ENCODE measurements around the gene PRRX2. TPM values are rescaled to one million over a fixed set of nuclear protein-coding genes. Genes with fewer than 3 reads are reported as not detected.

PRRX2 gene
- polyA plus RNA-seq, 4 donors = 1.2 to 1.8 TPM; not detected in 2

DNA sequence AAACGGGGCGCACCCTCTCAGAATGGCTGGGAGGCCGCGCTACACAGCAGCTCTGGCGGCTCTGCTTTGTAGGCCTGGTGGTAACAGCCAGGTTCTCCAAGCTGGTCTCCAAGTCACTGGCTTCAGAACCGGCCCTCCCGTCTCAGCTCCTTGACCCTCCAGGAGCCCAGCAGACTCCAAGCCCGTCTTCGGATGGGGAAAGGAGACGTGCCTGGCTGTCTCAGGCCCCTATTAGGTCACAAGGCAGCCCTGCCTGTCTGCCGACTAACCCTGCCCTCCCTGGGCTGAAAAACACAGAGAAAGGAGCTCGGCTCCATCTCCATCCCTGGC is 25.7 kb upstream of the PRRX2 start:
- no peak overlapping the region for H3K27ac ChIP-seq (ENCODE audit: low read depth in 1 of 3, low read length in 2 of 3)
- H3K9me3 ChIP-seq (ENCODE audit: control insufficient read depth in 2 of 2, insufficient read depth in 1 of 2, low read depth in 1 of 2, low read length in 1 of 2) = no peaks in the 10 kb centered on the region
- FAIRE-seq (no peak), DNase-seq (no peak)
- no peaks in the 10 kb centered on the region for H3K27me3 ChIP-seq (ENCODE audit: control insufficient read depth in 3 of 3, insufficient read depth in 3 of 3, low read length in 3 of 3)
- H3K4me1 ChIP-seq (ENCODE audit: control insufficient read depth in 3 of 3, insufficient read depth in 2 of 3, low read depth in 1 of 3, low read length in 2 of 3) = peaks cover 2 to 18% (median 4%) of the 10 kb centered on the region in 3 donors
- peaks cover 12 to 51% (median 14%) of the 10 kb centered on the region in 3 donors for H3K36me3 ChIP-seq (ENCODE audit: control insufficient read depth in 3 of 3, insufficient read depth in 2 of 3, low read depth in 1 of 3, low read length in 3 of 3)
- H3K4me3 ChIP-seq (ENCODE audit: low read depth in 1 of 3, low read length in 3 of 3) = no peak overlapping the region
- 78 to 82% (median 79%) methylated on average over 12 of the region's 12 CpGs for WGBS, 3 donors

DNA sequence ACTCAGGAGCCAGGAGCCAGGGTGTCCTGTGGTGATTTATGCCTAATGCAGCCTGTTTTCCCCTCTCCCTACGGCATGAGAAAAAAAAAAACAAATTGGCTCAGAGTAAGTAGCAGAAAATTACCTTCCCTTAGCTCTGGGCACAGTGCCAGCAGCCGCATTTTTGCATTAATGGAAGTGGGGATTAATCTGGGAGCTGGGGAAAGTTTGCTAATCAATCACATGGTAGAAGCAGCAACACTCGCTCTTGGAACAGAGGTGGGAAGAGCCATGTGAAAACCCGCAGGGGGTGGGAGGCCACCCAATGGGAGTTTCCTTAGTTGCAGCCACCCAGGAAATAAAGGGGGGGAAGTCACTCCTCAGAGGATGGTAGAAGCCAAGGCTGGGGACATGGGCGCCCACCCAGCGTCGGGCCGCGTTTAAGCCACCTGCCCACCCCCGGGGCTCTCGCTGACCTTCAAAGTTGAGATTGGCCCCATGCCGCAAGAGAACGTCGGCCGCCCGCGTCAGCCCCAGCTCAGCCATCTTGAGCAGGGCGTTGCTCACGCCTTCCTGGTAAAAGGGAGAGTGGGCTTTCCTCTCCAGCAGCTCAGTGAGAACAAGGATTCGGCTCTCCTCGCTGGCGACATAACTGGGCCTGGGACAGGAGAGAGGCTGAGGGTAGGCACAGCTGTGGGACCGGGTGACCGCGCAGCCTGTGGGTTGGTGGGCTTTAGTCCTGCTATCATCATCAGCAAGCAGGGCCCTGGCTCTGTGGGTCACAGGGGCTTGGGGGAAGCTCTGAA is 25.2 kb upstream of the PRRX2 start:
- H3K27ac ChIP-seq (ENCODE audit: low read depth in 1 of 3, low read length in 2 of 3) = no peak overlapping the region
- no peaks in the 10 kb centered on the region for H3K9me3 ChIP-seq (ENCODE audit: control insufficient read depth in 2 of 2, insufficient read depth in 1 of 2, low read depth in 1 of 2, low read length in 1 of 2)
- no peak for DNase-seq
- peak overlapping the region in 2 of 3 donors; percentile 85 to 99 for H3K4me3 ChIP-seq (ENCODE audit: low read depth in 1 of 3, low read length in 3 of 3)
- H3K4me1 ChIP-seq (ENCODE audit: control insufficient read depth in 3 of 3, insufficient read depth in 2 of 3, low read depth in 1 of 3, low read length in 2 of 3) = peaks cover 2 to 18% (median 4%) of the 10 kb centered on the region in 3 donors
- 68 to 77% (median 70%) methylated on average over 25 of the region's 25 CpGs for whole genome bisulfite sequencing, 3 donors
- FAIRE-seq = no peak
- peaks cover 9 to 45% (median 12%) of the 10 kb centered on the region in 3 donors for H3K36me3 ChIP-seq (ENCODE audit: control insufficient read depth in 3 of 3, insufficient read depth in 2 of 3, low read depth in 1 of 3, low read length in 3 of 3)
- H3K27me3 ChIP-seq (ENCODE audit: control insufficient read depth in 3 of 3, insufficient read depth in 3 of 3, low read length in 3 of 3) = no peaks in the 10 kb centered on the region

DNA sequence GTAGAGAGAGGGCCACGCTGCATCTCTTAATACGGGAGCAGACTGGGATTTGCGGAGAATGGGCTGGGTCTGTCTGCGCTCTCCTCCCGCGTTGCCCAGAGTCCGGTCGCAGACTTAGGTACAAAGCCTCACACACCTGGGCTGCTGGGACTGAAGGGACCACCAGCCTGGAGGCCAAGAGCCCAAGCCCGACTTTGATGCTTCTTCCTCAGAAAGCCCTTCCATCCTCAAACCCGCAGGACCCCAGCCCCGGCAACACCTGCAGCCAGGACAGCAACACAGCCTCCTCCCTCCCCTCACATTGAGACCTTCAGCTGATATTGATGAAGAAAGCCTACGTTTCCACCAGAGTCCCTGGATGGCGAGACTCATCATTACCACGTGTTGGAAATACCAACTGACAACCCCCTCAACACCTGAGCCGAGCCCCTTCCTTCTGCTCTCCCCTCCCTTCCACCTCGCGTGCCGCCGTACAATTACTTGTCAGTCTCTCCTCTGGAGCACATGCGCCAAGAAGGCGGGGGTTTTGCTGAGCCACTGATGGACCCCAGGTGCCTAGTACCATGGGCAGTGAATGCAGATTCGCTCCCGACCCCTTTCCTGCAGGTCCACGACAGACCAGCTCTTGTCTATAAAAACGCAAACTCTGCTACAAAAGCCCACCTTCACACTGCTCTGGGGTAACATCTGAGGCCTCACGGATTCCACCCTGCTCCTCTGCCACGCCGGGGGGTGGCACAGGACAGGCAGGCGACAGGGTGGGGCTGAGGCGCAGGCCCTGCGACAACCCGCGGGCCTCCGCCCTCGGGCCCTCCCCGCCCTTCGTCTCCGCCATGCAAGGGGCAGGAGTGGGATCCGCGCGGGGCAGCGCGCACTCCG is 24.3 kb upstream of the PRRX2 start:
- Histone ChIP-seq H3K27ac (ENCODE audit: low read depth in 1 of 3, low read length in 2 of 3) (peak overlapping the region; percentile 3 to 83 (median 38)), H3K36me3 (ENCODE audit: control insufficient read depth in 3 of 3, insufficient read depth in 2 of 3, low read depth in 1 of 3, low read length in 3 of 3) (peaks cover 7 to 37% (median 7%) of the 10 kb centered on the region in 3 donors), H3K9me3 (ENCODE audit: control insufficient read depth in 2 of 2, insufficient read depth in 1 of 2, low read depth in 1 of 2, low read length in 1 of 2) (no peaks in the 10 kb centered on the region), H3K4me3 (ENCODE audit: low read depth in 1 of 3, low read length in 3 of 3) (peak overlapping the region; percentile 74 to 99 (median 85)), H3K27me3 (ENCODE audit: control insufficient read depth in 3 of 3, insufficient read depth in 3 of 3, low read length in 3 of 3) (no peaks in the 10 kb centered on the region), H3K4me1 (ENCODE audit: control insufficient read depth in 3 of 3, insufficient read depth in 2 of 3, low read depth in 1 of 3, low read length in 2 of 3) (peaks cover 2 to 18% (median 4%) of the 10 kb centered on the region in 3 donors)
- DNase-seq (no peak), FAIRE-seq (no peak)
- 15 to 21% (median 16%) methylated on average over 37 to 44 of the region's 44 CpGs for WGBS, 3 donors

DNA sequence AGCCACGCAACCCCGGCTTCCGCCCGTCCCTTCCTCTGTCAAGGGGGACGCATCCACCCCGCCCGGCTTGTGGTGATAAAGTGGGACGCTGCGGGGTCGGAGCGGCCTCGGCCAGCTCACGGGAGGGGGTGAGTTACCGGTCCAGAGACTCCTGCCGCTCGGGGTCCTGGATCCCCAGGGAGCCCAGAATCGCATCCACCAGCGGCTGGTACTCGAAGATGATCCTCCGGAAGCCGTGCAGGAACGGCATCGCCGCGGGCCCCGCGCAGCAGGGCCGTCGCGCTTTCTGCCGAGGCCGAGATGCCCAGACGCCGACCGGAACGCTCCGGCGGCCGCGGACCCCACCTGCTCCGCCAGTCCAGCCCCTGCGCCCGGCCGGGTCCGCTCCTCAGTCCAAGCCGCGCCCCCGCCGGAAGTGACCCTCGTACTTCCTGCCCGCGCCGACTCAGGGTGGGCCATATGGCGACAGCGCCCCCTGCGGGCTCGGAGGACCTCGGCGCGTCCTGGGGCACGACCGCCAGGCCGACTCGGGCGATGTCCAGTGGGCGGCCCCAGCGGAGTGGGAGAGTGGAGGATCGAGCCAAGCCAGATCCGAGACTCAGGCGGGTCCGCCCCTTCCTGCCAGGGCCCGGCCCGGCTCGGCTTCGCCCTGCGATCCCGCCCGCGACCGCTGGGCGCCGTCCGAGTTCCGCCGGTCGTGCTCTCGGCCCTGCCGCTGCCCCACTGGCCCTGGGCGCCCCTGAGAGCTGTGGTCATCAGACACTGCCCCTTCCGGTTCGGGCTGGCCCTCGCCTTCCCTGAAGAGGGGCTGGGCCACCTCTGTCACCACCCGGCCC is 23.5 kb upstream of the PRRX2 start, which contains the start of gene ASB6:
TSS of gene ASB6 (minus strand) at position 402 of the 836 bp plus-strand sequence. CDS start at position 250, 152 bp downstream.
- Histone ChIP-seq H3K27ac (ENCODE audit: low read depth in 1 of 3, low read length in 2 of 3) (peak within 1 kb of the TSS; percentile 64 to 83 (median 81)), H3K4me3 (ENCODE audit: low read depth in 1 of 3, low read length in 3 of 3) (peak within 1 kb of the TSS; percentile 74 to 99 (median 85)), H3K9me3 (ENCODE audit: control insufficient read depth in 2 of 2, insufficient read depth in 1 of 2, low read depth in 1 of 2, low read length in 1 of 2) (no peaks in the 10 kb centered on the region), H3K27me3 (ENCODE audit: control insufficient read depth in 3 of 3, insufficient read depth in 3 of 3, low read length in 3 of 3) (no peaks in the 10 kb centered on the region), H3K36me3 (ENCODE audit: control insufficient read depth in 3 of 3, insufficient read depth in 2 of 3, low read depth in 1 of 3, low read length in 3 of 3) (peaks cover 7 to 28% (median 7%) of the 10 kb centered on the region in 3 donors), H3K4me1 (ENCODE audit: control insufficient read depth in 3 of 3, insufficient read depth in 2 of 3, low read depth in 1 of 3, low read length in 2 of 3) (peaks cover 2 to 18% (median 4%) of the 10 kb centered on the region in 3 donors)
- DNase-seq = peak; percentile 92 to 99
- FAIRE-seq = no peak
- WGBS, 3 donors = 0% methylated on average over 75 to 93 of the region's 93 CpGs

DNA sequence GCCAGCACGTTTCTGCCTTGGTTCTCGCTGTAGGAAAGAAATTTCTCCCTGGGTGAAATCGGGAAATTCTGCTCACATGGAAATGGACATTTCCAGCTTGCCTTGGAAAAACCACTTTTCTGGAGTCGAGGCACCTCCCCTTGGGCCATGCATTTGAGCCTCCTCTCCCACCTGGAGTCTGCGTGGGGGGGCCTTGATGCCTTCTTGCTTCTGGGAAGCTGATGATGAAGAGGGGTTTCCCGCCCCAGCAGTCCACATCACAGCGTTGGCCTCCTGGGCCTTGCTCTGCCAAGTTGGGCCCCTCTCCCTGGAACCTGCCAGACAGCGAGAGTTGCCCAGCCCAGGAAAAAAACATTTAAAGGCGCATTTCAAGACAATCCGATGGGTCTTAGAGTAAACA is 21.7 kb upstream of the PRRX2 start:
- no peak overlapping the region for H3K4me3 ChIP-seq (ENCODE audit: low read depth in 1 of 3, low read length in 3 of 3)
- no peak for FAIRE-seq
- H3K9me3 ChIP-seq (ENCODE audit: control insufficient read depth in 2 of 2, insufficient read depth in 1 of 2, low read depth in 1 of 2, low read length in 1 of 2) = no peaks in the 10 kb centered on the region
- peaks cover 2 to 18% (median 4%) of the 10 kb centered on the region in 3 donors for H3K4me1 ChIP-seq (ENCODE audit: control insufficient read depth in 3 of 3, insufficient read depth in 2 of 3, low read depth in 1 of 3, low read length in 2 of 3)
- peaks cover 0 to 11% (median 5%) of the 10 kb centered on the region in 3 donors for H3K36me3 ChIP-seq (ENCODE audit: control insufficient read depth in 3 of 3, insufficient read depth in 2 of 3, low read depth in 1 of 3, low read length in 3 of 3)
- no peak overlapping the region for H3K27ac ChIP-seq (ENCODE audit: low read depth in 1 of 3, low read length in 2 of 3)
- H3K27me3 ChIP-seq (ENCODE audit: control insufficient read depth in 3 of 3, insufficient read depth in 3 of 3, low read length in 3 of 3) = no peaks in the 10 kb centered on the region
- WGBS, 3 donors = 81 to 90% (median 82%) methylated on average over 10 of the region's 10 CpGs
- DNase-seq = no peak

DNA sequence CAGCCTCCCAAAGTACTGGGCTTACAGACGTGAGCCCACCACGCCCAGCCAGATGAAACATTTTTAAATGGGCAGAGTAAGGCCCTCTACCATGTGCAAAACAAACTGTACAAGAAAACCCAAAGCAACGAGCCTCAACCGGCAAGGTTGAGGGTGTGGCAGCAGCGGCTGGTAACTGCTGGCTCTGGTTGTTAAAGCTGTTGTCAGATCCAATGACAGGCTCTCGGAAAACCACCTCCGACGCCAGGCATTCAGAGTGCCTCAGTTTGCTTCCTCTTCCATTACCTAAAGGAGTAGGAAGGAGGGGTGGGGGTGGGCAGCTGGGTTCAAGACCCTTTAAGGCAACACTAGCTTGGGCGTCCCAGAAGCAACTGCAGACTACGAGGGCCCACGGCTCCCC is 21.1 kb upstream of the PRRX2 start:
- Histone ChIP-seq H3K9me3 (ENCODE audit: control insufficient read depth in 2 of 2, insufficient read depth in 1 of 2, low read depth in 1 of 2, low read length in 1 of 2) (no peaks in the 10 kb centered on the region), H3K27me3 (ENCODE audit: control insufficient read depth in 3 of 3, insufficient read depth in 3 of 3, low read length in 3 of 3) (no peaks in the 10 kb centered on the region), H3K4me1 (ENCODE audit: control insufficient read depth in 3 of 3, insufficient read depth in 2 of 3, low read depth in 1 of 3, low read length in 2 of 3) (peaks cover 2 to 18% (median 4%) of the 10 kb centered on the region in 3 donors), H3K36me3 (ENCODE audit: control insufficient read depth in 3 of 3, insufficient read depth in 2 of 3, low read depth in 1 of 3, low read length in 3 of 3) (peaks cover 0 to 4% (median 0%) of the 10 kb centered on the region in 3 donors), H3K4me3 (ENCODE audit: low read depth in 1 of 3, low read length in 3 of 3) (no peak overlapping the region), H3K27ac (ENCODE audit: low read depth in 1 of 3, low read length in 2 of 3) (no peak overlapping the region)
- FAIRE-seq (no peak), DNase-seq (no peak)
- WGBS, 3 donors = 38 to 72% (median 54%) methylated on average over 11 of the region's 11 CpGs

DNA sequence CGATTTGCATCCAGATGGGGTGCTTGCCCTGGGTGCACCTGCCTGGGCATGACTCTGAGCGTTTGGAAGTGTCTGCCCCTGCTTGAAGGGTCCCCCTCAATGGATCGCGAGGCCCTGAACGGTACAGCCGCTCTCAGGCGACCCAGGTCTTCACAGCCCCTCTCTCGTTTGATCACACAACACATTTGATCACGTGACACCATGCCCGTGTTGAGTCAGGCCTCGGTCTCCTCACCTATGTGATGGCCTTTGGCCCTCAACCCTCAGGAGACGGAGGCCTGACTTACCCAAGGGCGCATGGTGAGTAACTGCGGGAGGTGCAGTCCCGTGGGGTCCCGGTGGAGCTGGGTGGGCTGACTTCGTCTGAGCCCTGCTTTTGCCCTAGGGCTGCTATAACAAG is 20.5 kb upstream of the PRRX2 start:
- Histone ChIP-seq H3K4me3 (ENCODE audit: low read depth in 1 of 3, low read length in 3 of 3) (no peak overlapping the region), H3K27me3 (ENCODE audit: control insufficient read depth in 3 of 3, insufficient read depth in 3 of 3, low read length in 3 of 3) (no peaks in the 10 kb centered on the region), H3K9me3 (ENCODE audit: control insufficient read depth in 2 of 2, insufficient read depth in 1 of 2, low read depth in 1 of 2, low read length in 1 of 2) (no peaks in the 10 kb centered on the region), H3K27ac (ENCODE audit: low read depth in 1 of 3, low read length in 2 of 3) (no peak overlapping the region), H3K36me3 (ENCODE audit: control insufficient read depth in 3 of 3, insufficient read depth in 2 of 3, low read depth in 1 of 3, low read length in 3 of 3) (no peaks in the 10 kb centered on the region), H3K4me1 (ENCODE audit: control insufficient read depth in 3 of 3, insufficient read depth in 2 of 3, low read depth in 1 of 3, low read length in 2 of 3) (peaks cover 2 to 18% (median 4%) of the 10 kb centered on the region in 3 donors)
- FAIRE-seq = no peak
- 70 to 76% (median 76%) methylated on average over 16 to 17 of the region's 17 CpGs for WGBS, 3 donors
- no peak for DNase-seq

GRCh38 chr9:129646252-129646651 is 19.2 kb upstream of the PRRX2 start:
- WGBS, 3 donors = 72 to 86% (median 83%) methylated on average over 9 to 12 of the region's 12 CpGs
- no peaks in the 10 kb centered on the region for H3K36me3 ChIP-seq (ENCODE audit: control insufficient read depth in 3 of 3, insufficient read depth in 2 of 3, low read depth in 1 of 3, low read length in 3 of 3)
- no peak overlapping the region for H3K4me3 ChIP-seq (ENCODE audit: low read depth in 1 of 3, low read length in 3 of 3)
- peaks cover 0 to 5% (median 0%) of the 10 kb centered on the region in 3 donors for H3K4me1 ChIP-seq (ENCODE audit: control insufficient read depth in 3 of 3, insufficient read depth in 2 of 3, low read depth in 1 of 3, low read length in 2 of 3)
- DNase-seq (no peak), FAIRE-seq (no peak)
- no peak overlapping the region for H3K27ac ChIP-seq (ENCODE audit: low read depth in 1 of 3, low read length in 2 of 3)
- no peaks in the 10 kb centered on the region for H3K9me3 ChIP-seq (ENCODE audit: control insufficient read depth in 2 of 2, insufficient read depth in 1 of 2, low read depth in 1 of 2, low read length in 1 of 2)
- no peaks in the 10 kb centered on the region for H3K27me3 ChIP-seq (ENCODE audit: control insufficient read depth in 3 of 3, insufficient read depth in 3 of 3, low read length in 3 of 3)
